Measurements from ENCODE around the gene MYADML2.

DNA sequence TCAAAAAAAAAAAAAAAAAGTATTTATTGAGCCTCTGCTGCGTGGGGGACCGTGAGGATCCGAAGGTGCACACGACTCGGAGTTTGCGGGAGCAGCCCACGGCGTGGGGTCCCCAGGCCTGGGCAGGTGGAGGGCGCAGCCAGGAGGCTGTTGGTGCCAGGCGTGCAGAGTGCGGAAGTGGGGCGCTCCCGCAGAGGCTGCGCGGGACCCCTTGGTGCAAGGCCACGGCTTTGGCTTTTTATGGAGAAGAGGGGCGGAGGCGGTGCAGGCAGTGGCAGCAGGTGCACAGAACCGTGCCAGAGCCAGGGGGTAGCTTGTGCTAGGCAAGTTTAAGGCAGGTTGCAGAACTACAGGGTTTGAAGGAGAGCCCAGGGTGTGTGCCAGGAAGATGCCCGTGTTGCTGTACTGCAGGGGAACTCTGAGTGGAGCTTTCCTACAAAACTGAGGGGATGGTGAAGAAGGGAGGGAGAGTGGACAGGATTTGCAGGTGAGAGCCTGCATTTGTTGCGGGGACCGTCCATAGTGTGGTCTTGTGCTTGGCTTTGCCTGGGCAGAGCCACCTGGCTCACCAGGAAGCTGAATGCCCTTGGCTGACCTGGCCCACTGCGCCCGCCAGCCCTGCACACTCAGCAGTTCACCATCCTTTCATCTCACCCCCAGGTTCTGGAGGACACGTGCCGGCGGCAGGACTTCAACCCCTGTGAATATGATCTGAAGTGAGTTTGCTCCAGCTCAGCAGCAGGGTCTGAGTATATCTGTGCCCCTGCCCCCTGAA is 31.7 kb upstream of the MYADML2 start:
- TF ChIP-seq POLR2AphosphoS5 (IDR thresholded peaks at IDR 0.05; ENCODE audit: low read depth, low read length) (no peak), TAF1 (IDR thresholded peaks at IDR 0.05; ENCODE audit: borderline replicate concordance, insufficient read depth, low read length) (no peak)
- TF ChIP-seq, protein P1, sequence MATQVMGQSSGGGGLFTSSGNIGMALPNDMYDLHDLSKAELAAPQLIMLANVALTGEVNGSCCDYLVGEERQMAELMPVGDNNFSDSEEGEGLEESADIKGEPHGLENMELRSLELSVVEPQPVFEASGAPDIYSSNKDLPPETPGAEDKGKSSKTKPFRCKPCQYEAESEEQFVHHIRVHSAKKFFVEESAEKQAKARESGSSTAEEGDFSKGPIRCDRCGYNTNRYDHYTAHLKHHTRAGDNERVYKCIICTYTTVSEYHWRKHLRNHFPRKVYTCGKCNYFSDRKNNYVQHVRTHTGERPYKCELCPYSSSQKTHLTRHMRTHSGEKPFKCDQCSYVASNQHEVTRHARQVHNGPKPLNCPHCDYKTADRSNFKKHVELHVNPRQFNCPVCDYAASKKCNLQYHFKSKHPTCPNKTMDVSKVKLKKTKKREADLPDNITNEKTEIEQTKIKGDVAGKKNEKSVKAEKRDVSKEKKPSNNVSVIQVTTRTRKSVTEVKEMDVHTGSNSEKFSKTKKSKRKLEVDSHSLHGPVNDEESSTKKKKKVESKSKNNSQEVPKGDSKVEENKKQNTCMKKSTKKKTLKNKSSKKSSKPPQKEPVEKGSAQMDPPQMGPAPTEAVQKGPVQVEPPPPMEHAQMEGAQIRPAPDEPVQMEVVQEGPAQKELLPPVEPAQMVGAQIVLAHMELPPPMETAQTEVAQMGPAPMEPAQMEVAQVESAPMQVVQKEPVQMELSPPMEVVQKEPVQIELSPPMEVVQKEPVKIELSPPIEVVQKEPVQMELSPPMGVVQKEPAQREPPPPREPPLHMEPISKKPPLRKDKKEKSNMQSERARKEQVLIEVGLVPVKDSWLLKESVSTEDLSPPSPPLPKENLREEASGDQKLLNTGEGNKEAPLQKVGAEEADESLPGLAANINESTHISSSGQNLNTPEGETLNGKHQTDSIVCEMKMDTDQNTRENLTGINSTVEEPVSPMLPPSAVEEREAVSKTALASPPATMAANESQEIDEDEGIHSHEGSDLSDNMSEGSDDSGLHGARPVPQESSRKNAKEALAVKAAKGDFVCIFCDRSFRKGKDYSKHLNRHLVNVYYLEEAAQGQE (IDR thresholded peaks at IDR 0.05; ENCODE audit: insufficient read depth in 1 of 2, low read depth in 2 of 2, low read length in 2 of 2) = no peak

All from PFSK-1 (cell line).